ENCODE measurements around the gene ARID4B.
"Not testable (repeated sequence)": the region's sequence is repeated elsewhere in the genome, so short reads cannot be mapped to it uniquely, and the experiment has no call there.

ARID4B gene

GRCh38 chr1:235221653-235222375, 106.2 kb downstream of the ARID4B start:
- no peak for DNase-seq

GRCh38 chr1:235215453-235215852, 112.5 kb downstream of the ARID4B start:
- DNase-seq: no peak

GRCh38 chr1:235214962-235215361, 113.0 kb downstream of the ARID4B start:
- DNase-seq: not testable (repeated sequence)

- DNase-seq: no peak
Observed at GRCh38 chr1:235213752-235214151, 114.2 kb downstream of the ARID4B start.

- no peak for DNase-seq
Observed at GRCh38 chr1:235211517-235211916, 116.5 kb downstream of the ARID4B start.

- no peak for DNase-seq
Observed at GRCh38 chr1:235207209-235207565, 120.8 kb downstream of the ARID4B start.

- DNase-seq: no peak
Observed at GRCh38 chr1:235206533-235207208, 121.3 kb downstream of the ARID4B start.

GRCh38 chr1:235205687-235206086, 122.3 kb downstream of the ARID4B start:
- DNase-seq: no peak

GRCh38 chr1:235203428-235203827, 124.6 kb downstream of the ARID4B start:
- no peak for DNase-seq

GRCh38 chr1:235202447-235202846, 125.5 kb downstream of the ARID4B start:
- DNase-seq: not testable (repeated sequence)

- DNase-seq: peak; percentile 13 to 36
Observed at GRCh38 chr1:235199441-235199840, 128.5 kb downstream of the ARID4B start.

- DNase-seq: no peak
Observed at GRCh38 chr1:235190431-235190830, 137.5 kb downstream of the ARID4B start.

GRCh38 chr1:235187316-235187715, 140.7 kb downstream of the ARID4B start:
- DNase-seq: no peak

GRCh38 chr1:235181561-235182245, 146.3 kb downstream of the ARID4B start:
- no peak for DNase-seq

GRCh38 chr1:235180916-235181460, 147.0 kb downstream of the ARID4B start:
- no peak for DNase-seq

GRCh38 chr1:235176486-235176885, 151.5 kb downstream of the ARID4B start:
- no peak for DNase-seq

- DNase-seq: no peak
Observed at GRCh38 chr1:235169986-235170385, 158.0 kb downstream of the ARID4B start.

- no peak for DNase-seq
Observed at GRCh38 chr1:235168375-235168774, 159.6 kb downstream of the ARID4B start.

GRCh38 chr1:235161685-235162327, 166.2 kb downstream of the ARID4B start:
- DNase-seq: no peak

GRCh38 chr1:235160957-235161684, 166.9 kb downstream of the ARID4B start, which contains the start of gene RBM34:
TSS of gene RBM34 (minus strand) at chr1:235161250. CDS start at chr1:235161226, 24 bp downstream.
- DNase-seq: peak; percentile 92 to 94

- peak; percentile 41 to 74 for DNase-seq
Observed at GRCh38 chr1:235160383-235160956, 167.5 kb downstream of the ARID4B start.

GRCh38 chr1:235159930-235160329, 168.0 kb downstream of the ARID4B start:
- not testable (repeated sequence) for DNase-seq

Measured in NCI-H2081 (cell line).